ENCODE measurements around the gene TRABD2A.
"Not testable (repeated sequence)": the region's sequence is repeated elsewhere in the genome, so short reads cannot be mapped to it uniquely, and the experiment has no call there.

TRABD2A gene

GRCh38 chr2:84878896-84879583 is 1.8 kb downstream of the TRABD2A start:
- no peak for DNase-seq

- DNase-seq: no peak
These were observed 2.4 kb downstream of the TRABD2A start for GRCh38 chr2:84878459-84878858.

- no peak for DNase-seq
These were observed 4.5 kb downstream of the TRABD2A start for GRCh38 chr2:84876369-84876768.

GRCh38 chr2:84875619-84876018 is 5.3 kb downstream of the TRABD2A start:
- DNase-seq: not testable (repeated sequence)

GRCh38 chr2:84875213-84875560 is 5.7 kb downstream of the TRABD2A start:
- no peak for DNase-seq

- no peak for DNase-seq
These were observed 6.3 kb downstream of the TRABD2A start for GRCh38 chr2:84874381-84875212.

GRCh38 chr2:84873350-84873749 is 7.5 kb downstream of the TRABD2A start:
- no peak for DNase-seq

- not testable (repeated sequence) for DNase-seq
These were observed 8.2 kb downstream of the TRABD2A start for GRCh38 chr2:84872691-84873090.

GRCh38 chr2:84870306-84870705 is 10.6 kb downstream of the TRABD2A start:
- DNase-seq: no peak

- DNase-seq: not testable (repeated sequence)
These were observed 12.6 kb downstream of the TRABD2A start for GRCh38 chr2:84868327-84868726.

- DNase-seq: no peak
These were observed 14.8 kb downstream of the TRABD2A start for GRCh38 chr2:84866122-84866521.

GRCh38 chr2:84865181-84865783 is 15.6 kb downstream of the TRABD2A start:
- DNase-seq: no peak

- DNase-seq: no peak
These were observed 18.9 kb downstream of the TRABD2A start for GRCh38 chr2:84862006-84862405.

- DNase-seq: no peak
These were observed 19.3 kb downstream of the TRABD2A start for GRCh38 chr2:84861539-84861938.

GRCh38 chr2:84858937-84859336 is 21.9 kb downstream of the TRABD2A start:
- no peak for DNase-seq

GRCh38 chr2:84858123-84858522 is 22.8 kb downstream of the TRABD2A start:
- DNase-seq: no peak

GRCh38 chr2:84857566-84857965 is 23.3 kb downstream of the TRABD2A start:
- no peak for DNase-seq

GRCh38 chr2:84856787-84857186 is 24.1 kb downstream of the TRABD2A start:
- DNase-seq: no peak

- DNase-seq: no peak
These were observed 25.2 kb downstream of the TRABD2A start for GRCh38 chr2:84855731-84856130.

GRCh38 chr2:84854850-84855249 is 26.0 kb downstream of the TRABD2A start:
- no peak for DNase-seq

- no peak for DNase-seq
These were observed 29.0 kb downstream of the TRABD2A start for GRCh38 chr2:84851876-84852275.

GRCh38 chr2:84850471-84850870 is 30.4 kb downstream of the TRABD2A start:
- DNase-seq: no peak

- DNase-seq: no peak
These were observed 31.5 kb downstream of the TRABD2A start for GRCh38 chr2:84849271-84849952.
